Esophagus squamous epithelium (tissue), 4 donors: ENCODE measurements around the gene DUSP7.

Source experiments
- CTCF ChIP-seq, 6 experiments: fragments of 450-650 bp in 4 of 6; fragments of 200-600 bp in 2 of 6; sonication (generic) in 2 of 6; IDR thresholded peaks; one replicate each; pipeline ENCODE4 v1.5.1; 2016 to 2019; ENCODE audit warnings: antibody characterized with exemption in 6 of 6, mild to moderate bottlenecking in 4 of 6, moderate library complexity in 4 of 6
- POLR2A ChIP-seq, 4 donors: fragments of 450-650 bp; IDR thresholded peaks; one replicate each; pipeline ENCODE4 v1.6.1; 2017; ENCODE audit warnings: antibody characterized with exemption in 4 of 4, mild to moderate bottlenecking in 4 of 4, moderate library complexity in 3 of 4

DNA sequence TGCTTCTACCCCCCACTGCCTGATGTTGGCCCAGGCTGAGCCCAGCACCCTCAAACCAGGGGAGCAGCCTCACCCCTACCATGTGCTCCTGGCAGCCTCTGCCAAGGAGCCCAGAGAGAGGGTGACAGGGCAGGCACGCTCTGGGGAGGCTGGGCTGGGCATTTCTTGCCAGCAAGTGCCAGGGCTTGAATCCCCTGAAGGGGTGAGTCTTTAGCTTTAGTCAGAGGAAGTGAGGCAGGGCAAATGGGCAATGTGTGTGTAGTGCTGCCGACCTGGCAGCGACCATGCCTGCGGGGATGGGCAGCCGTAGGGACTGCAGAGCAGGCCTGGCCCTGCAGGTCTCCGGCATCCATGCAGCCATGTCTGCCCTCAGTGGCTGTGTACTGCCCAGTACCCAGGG is 18.1 kb downstream of the DUSP7 start:
- no peak for TF ChIP-seq CTCF (IDR thresholded peaks at IDR 0.05)
- TF ChIP-seq POLR2A (IDR thresholded peaks at IDR 0.05): no peak
